Immature natural killer cell (primary cell): ENCODE results near the gene CHMP4B. TPM values are rescaled to one million over a fixed set of nuclear protein-coding genes. Genes with fewer than 3 reads are reported as not detected.

ENCODE experiments used
- DNase-seq, 3 donors: peaks; one replicate each; pipeline ENCODE4 v3.0.0; 2022; ENCODE audit warnings: mixed read lengths in 1 of 3
- H3K27ac Mint-ChIP-seq, 6 donors: one replicate each; pipeline ENCODE4 v1.8.0; 2020; ENCODE audit warnings: mixed read lengths in 6 of 6, mild to moderate bottlenecking in 5 of 6, inconsistent platforms in 4 of 6, moderate library complexity in 3 of 6
- H3K27me3 Mint-ChIP-seq, 3 donors: one replicate each; pipeline ENCODE4 v1.8.0; 2020 to 2021; ENCODE audit warnings: low read depth in 3 of 3, mild to moderate bottlenecking in 3 of 3, mixed read lengths in 3 of 3, moderate library complexity in 3 of 3, inconsistent platforms in 1 of 3
- H3K36me3 Mint-ChIP-seq, 3 donors: one replicate each; pipeline ENCODE4 v1.8.0; 2020; ENCODE audit warnings: mixed read lengths in 3 of 3, inconsistent platforms in 2 of 3, mild to moderate bottlenecking in 2 of 3
- H3K4me1 Mint-ChIP-seq, 2 donors: one replicate each; pipeline ENCODE4 v1.8.0; 2020; ENCODE audit warnings: inconsistent platforms in 2 of 2, mild to moderate bottlenecking in 2 of 2, mixed read lengths in 2 of 2, moderate library complexity in 1 of 2
- H3K4me3 Mint-ChIP-seq, 5 donors: one replicate each; pipeline ENCODE4 v1.8.0; 2020; ENCODE audit warnings: mild to moderate bottlenecking in 5 of 5, mixed read lengths in 5 of 5, inconsistent platforms in 3 of 5, moderate library complexity in 3 of 5
- H3K9me3 Mint-ChIP-seq, 6 donors: one replicate each; pipeline ENCODE4 v1.8.0; 2020; ENCODE audit warnings: mild to moderate bottlenecking in 6 of 6, mixed read lengths in 6 of 6, inconsistent platforms in 4 of 6, moderate library complexity in 3 of 6
- polyA plus RNA-seq, 3 donors: library from polyadenylated mRNA; unstranded; fragments of 300-500 nt; fragmentation: Illumina TruSeq; gene quantifications; one replicate each; pipeline ENCODE4 v1.2.3, GENCODE V29; 2021

The CHMP4B gene
- polyA plus RNA-seq, 3 donors from 2014 or later = 1.3 to 8.1 (median 3.7) TPM

DNA sequence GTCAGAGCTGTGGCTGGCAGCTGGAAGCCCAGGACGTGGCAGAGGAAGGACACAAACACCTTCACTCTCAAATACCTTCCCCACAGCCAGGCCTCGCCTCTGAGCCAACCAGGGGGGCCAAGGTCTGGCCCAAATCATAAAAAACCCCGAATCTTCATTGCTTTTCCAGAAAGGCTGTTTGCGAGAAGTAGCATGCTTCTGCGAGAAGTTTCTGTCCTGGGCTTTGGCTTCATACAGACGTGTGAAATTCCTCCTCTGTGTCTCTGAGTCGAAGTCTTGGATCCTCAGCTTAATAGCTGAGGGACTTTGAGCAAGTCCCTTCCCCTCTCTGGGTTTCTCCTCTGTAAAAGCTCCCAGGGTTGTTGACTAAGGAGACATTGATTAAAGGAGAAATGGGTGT is 63.0 kb downstream of the CHMP4B start:
- peaks cover 0 to 5% (median 0%) of the 10 kb centered on the region in 3 donors for H3K36me3 Mint-ChIP-seq
- H3K4me3 Mint-ChIP-seq = no peak overlapping the region
- H3K27ac Mint-ChIP-seq = no peak overlapping the region
- H3K9me3 Mint-ChIP-seq = peaks cover 0 to 9% (median under 1%) of the 10 kb centered on the region in 6 donors
- H3K27me3 Mint-ChIP-seq = peaks cover 0 to 3% (median 3%) of the 10 kb centered on the region in 3 donors
- DNase-seq = no peak
- H3K4me1 Mint-ChIP-seq = no peaks in the 10 kb centered on the region

DNA sequence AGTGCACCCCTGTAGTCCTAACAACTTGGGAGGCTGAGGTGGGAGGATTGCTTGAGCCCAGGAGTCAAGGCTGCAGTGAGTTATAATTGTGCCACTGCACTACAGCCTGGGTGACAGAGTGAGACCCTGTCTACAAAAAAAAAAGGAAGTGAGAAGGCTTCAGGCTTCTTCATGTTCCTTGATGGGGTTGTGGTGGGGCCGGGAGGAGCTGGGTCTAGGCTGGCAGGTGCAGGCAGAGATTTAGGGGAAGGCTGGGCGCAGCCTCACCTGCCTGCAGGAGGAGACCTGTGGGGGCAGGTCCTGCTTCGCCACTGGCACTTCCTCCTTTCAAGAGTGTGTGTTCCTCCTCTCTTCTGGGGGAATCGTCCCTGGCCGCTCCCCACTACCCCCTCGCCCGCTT is 63.9 kb downstream of the CHMP4B start:
- no peak overlapping the region for H3K4me3 Mint-ChIP-seq
- H3K9me3 Mint-ChIP-seq = peaks cover 0 to 15% (median 2%) of the 10 kb centered on the region in 6 donors
- H3K36me3 Mint-ChIP-seq = peaks cover 0 to 5% (median 0%) of the 10 kb centered on the region in 3 donors
- no peak overlapping the region for H3K27ac Mint-ChIP-seq
- H3K27me3 Mint-ChIP-seq = peaks cover 0 to 3% (median 3%) of the 10 kb centered on the region in 3 donors
- DNase-seq = no peak
- H3K4me1 Mint-ChIP-seq = no peaks in the 10 kb centered on the region

GRCh38 chr20:33875534-33876026 is 64.4 kb downstream of the CHMP4B start:
- Mint-ChIP-seq H3K9me3 (peaks cover 2 to 19% (median 5%) of the 10 kb centered on the region in 6 donors), H3K36me3 (peaks cover 0 to 9% (median 0%) of the 10 kb centered on the region in 3 donors), H3K4me1 (no peaks in the 10 kb centered on the region), H3K27me3 (peaks cover 0 to 3% (median 3%) of the 10 kb centered on the region in 3 donors), H3K27ac (no peak overlapping the region), H3K4me3 (no peak overlapping the region)
- no peak for DNase-seq

DNA sequence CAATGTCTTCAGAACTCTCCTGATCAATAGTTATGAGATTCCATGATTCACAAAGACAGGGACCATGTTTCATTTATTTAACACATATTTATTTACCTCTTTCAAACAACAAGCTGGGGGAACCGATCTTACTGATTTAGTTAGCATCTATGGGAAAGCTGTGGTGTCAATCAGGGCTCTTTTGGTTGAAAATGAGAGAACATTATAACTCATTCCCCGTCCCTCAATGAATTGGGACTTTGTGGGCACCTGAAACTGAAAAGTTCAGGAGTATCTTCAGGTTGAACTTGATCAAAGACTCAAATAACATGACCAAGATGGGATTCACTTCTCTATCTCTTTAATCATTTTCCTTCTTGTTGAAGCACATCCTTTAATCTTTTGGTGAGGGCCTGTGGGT is 67.4 kb downstream of the CHMP4B start:
- no peak overlapping the region for H3K4me3 Mint-ChIP-seq

DNA sequence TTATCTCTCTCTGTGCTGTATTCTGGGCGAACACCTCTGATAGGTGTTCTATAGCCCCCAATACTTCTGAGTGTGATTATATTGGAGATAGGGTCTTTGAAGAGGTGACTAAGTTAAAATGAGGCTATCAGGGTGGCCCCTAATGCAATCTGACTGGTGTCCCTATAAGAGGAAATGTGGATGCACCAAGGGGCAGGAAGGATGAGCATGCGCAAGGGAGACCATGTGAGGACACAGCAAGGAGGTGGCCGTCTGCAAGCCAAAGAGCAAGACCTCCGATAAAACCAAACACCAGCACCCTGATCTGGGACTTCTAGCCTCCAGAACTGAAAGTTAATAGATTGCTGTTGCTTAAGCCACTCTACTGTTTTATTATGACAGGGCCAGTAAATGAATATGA is 69.2 kb downstream of the CHMP4B start:
- peaks cover 0 to 9% (median 0%) of the 10 kb centered on the region in 3 donors for H3K36me3 Mint-ChIP-seq
- no peak overlapping the region for H3K4me3 Mint-ChIP-seq
- H3K9me3 Mint-ChIP-seq = peaks cover 3 to 19% (median 5%) of the 10 kb centered on the region in 6 donors
- peaks cover 0 to 2% of the 10 kb centered on the region in 2 donors for H3K4me1 Mint-ChIP-seq
- peaks cover 0 to 1% (median 1%) of the 10 kb centered on the region in 3 donors for H3K27me3 Mint-ChIP-seq
- DNase-seq = no peak
- H3K27ac Mint-ChIP-seq = no peak overlapping the region

More for the DNA sequence above, 67.4 kb downstream of the CHMP4B start:
- Mint-ChIP-seq H3K36me3 (peaks cover 0 to 9% (median 0%) of the 10 kb centered on the region in 3 donors), H3K4me1 (no peaks in the 10 kb centered on the region), H3K9me3 (peaks cover 3 to 19% (median 5%) of the 10 kb centered on the region in 6 donors), H3K27ac (no peak overlapping the region), H3K27me3 (peaks cover 0 to 1% (median 1%) of the 10 kb centered on the region in 3 donors)
- no peak for DNase-seq

DNA sequence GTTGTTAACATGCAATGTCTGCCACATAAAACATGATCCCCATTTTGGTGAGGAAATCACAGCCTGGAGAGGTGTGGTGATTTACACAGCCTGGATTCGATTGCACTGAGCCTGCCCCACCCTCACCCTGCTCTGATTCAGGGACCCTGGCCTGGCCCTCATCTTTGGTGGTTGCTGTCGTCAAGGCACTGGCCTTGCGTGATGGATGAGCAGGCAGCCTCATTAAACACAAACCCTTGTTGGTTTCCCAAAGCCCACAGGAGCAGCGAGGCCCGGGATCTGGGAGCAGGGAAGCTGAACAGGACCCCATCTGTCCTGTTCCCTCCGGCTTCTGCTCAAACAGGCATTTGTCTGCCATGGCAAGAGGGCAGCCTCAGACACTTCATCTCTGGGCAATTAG is 70.8 kb downstream of the CHMP4B start:
- DNase-seq = no peak
- H3K4me3 Mint-ChIP-seq = no peak overlapping the region
- peaks cover 3 to 19% (median 5%) of the 10 kb centered on the region in 6 donors for H3K9me3 Mint-ChIP-seq
- peaks cover 0 to 9% (median 0%) of the 10 kb centered on the region in 3 donors for H3K36me3 Mint-ChIP-seq
- peaks cover 0 to 1% (median 1%) of the 10 kb centered on the region in 3 donors for H3K27me3 Mint-ChIP-seq
- no peak overlapping the region for H3K27ac Mint-ChIP-seq
- H3K4me1 Mint-ChIP-seq = peaks cover 0 to 2% of the 10 kb centered on the region in 2 donors

GRCh38 chr20:33882481-33882880 is 71.3 kb downstream of the CHMP4B start:
- peak overlapping the region in 1 of 6 donors; percentile 11 for H3K27ac Mint-ChIP-seq
- H3K4me1 Mint-ChIP-seq = peaks cover 0 to 2% of the 10 kb centered on the region in 2 donors
- no peak for DNase-seq
- H3K9me3 Mint-ChIP-seq = peaks cover 3 to 19% (median 5%) of the 10 kb centered on the region in 6 donors
- peaks cover 0 to 1% (median 1%) of the 10 kb centered on the region in 3 donors for H3K27me3 Mint-ChIP-seq
- H3K4me3 Mint-ChIP-seq = no peak overlapping the region
- peaks cover 0 to 9% (median 0%) of the 10 kb centered on the region in 3 donors for H3K36me3 Mint-ChIP-seq

DNA sequence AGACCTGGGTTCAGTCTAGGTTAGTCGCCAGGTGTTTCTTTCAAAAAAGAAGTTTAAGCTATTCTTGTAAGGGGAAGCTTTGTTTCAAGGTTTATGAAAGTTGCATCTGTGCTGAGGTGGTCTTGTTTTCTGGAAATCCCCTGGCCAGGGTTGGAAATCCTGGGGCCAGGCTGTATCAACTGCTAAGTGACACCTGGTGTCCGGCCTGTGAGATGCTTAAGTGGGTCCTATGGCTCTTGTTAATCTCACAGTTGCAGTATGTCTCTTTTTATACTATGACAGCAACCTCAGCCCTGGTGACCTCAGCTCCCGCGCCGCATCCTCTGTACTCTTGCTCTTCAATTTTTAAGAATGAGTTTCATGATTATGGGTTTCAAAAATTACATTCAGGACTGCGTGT is 72.0 kb downstream of the CHMP4B start:
- DNase-seq = no peak
- Mint-ChIP-seq H3K36me3 (peaks cover 0 to 9% (median 0%) of the 10 kb centered on the region in 3 donors), H3K27ac (no peak overlapping the region), H3K9me3 (peaks cover 3 to 17% (median 4%) of the 10 kb centered on the region in 6 donors), H3K27me3 (peaks cover 0 to 1% (median 1%) of the 10 kb centered on the region in 3 donors), H3K4me3 (no peak overlapping the region), H3K4me1 (peaks cover 0 to 2% of the 10 kb centered on the region in 2 donors)

DNA sequence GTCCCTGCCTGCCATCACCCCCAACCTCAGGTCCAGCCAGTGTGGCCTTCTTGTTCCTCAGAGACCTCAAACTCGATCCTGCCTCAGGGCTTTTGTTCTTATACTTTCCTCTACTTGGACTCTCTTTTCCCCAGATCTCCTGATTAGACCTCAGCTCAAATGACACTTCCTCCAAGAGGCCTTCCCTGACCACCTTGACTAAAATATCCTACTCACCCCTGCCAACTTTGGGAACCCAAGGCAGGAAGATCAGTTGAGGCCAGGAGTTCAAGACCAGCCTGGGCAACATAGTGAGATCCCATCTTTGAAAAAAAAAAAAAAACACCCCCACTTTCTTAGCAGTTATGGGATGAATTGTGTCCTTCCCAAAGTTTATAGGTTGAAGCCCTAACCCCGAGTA is 73.5 kb downstream of the CHMP4B start:
- DNase-seq = no peak
- H3K27ac Mint-ChIP-seq = no peak overlapping the region
- peaks cover 0 to 2% of the 10 kb centered on the region in 2 donors for H3K4me1 Mint-ChIP-seq
- no peak overlapping the region for H3K4me3 Mint-ChIP-seq
- peaks cover 0 to 2% (median 1%) of the 10 kb centered on the region in 3 donors for H3K27me3 Mint-ChIP-seq
- peaks cover 1 to 6% (median 3%) of the 10 kb centered on the region in 6 donors for H3K9me3 Mint-ChIP-seq
- peaks cover 0 to 5% (median 0%) of the 10 kb centered on the region in 3 donors for H3K36me3 Mint-ChIP-seq

GRCh38 chr20:33889312-33889711 is 78.2 kb downstream of the CHMP4B start:
- H3K27me3 Mint-ChIP-seq = peaks cover 0 to 11% (median 3%) of the 10 kb centered on the region in 3 donors
- H3K4me1 Mint-ChIP-seq = no peaks in the 10 kb centered on the region
- DNase-seq = no peak
- H3K27ac Mint-ChIP-seq = no peak overlapping the region
- H3K4me3 Mint-ChIP-seq = no peak overlapping the region
- no peaks in the 10 kb centered on the region for H3K36me3 Mint-ChIP-seq
- H3K9me3 Mint-ChIP-seq = no peaks in the 10 kb centered on the region

DNA sequence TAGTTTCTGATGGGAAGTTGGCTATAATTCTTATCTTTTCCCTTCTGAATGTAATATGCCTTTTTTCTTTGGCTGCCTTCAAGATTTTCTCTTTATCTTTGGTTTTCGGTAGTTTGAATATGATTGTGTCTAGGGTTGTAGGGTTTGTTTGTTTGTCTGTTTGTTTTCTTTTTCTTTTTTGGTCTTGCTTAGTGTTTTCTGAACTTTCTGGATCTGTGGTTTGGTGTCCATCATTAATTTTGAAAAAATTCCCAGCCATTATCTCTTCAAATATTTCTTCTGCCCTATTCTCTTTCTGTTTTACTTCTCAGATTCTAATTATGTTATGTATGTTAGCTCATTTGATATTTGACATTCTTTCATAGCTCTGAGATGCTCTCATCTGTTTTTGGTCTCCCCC is 79.4 kb downstream of the CHMP4B start:
- DNase-seq = no peak
- H3K4me3 Mint-ChIP-seq = no peak overlapping the region
- no peak overlapping the region for H3K27ac Mint-ChIP-seq
- no peaks in the 10 kb centered on the region for H3K9me3 Mint-ChIP-seq
- no peaks in the 10 kb centered on the region for H3K4me1 Mint-ChIP-seq
- peaks cover 0 to 11% (median 3%) of the 10 kb centered on the region in 3 donors for H3K27me3 Mint-ChIP-seq
- H3K36me3 Mint-ChIP-seq = no peaks in the 10 kb centered on the region

DNA sequence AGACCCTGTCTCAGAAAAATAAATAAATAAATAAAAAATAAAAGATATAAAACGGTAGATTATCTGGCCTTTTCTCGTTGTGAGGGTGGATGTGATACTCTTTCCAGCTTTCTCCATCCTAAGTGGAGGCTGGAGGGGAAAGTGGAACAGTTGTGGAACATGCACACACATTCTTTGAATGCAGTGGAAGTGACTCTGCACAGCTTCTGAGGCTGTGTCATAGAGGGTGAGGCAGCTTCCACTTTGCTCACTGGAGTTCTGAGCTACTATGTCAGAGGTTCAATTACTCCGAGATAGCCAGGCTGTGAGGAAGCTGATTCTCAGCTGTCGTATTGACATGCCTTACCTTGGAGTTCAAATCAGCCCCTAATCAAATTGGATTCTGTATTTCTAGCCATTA is 82.2 kb downstream of the CHMP4B start:
- DNase-seq = no peak
- no peak overlapping the region for H3K4me3 Mint-ChIP-seq
- H3K4me1 Mint-ChIP-seq = no peaks in the 10 kb centered on the region
- H3K27me3 Mint-ChIP-seq = peaks cover 2 to 11% (median 5%) of the 10 kb centered on the region in 3 donors
- H3K9me3 Mint-ChIP-seq = no peaks in the 10 kb centered on the region
- no peak overlapping the region for H3K27ac Mint-ChIP-seq
- H3K36me3 Mint-ChIP-seq = no peaks in the 10 kb centered on the region

DNA sequence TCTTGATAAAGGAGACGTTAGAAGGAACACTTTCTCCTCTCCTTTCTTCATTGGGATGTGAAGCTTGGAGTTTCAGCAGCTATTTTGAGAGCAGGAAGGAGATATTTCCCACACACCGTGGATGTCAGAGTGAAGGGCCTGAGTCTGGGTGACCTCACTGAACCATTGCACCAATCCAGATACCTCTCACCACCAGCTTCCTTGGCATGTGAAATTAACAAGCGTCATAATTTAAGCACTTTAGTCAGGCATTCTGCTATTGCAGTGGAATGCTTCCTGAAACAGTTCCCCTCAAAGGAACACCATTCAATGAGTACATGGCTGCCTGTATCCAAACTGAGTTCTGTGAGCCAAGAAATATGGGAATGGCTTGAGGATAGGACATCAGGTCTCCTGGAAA is 83.7 kb downstream of the CHMP4B start:
- Mint-ChIP-seq H3K4me1 (no peaks in the 10 kb centered on the region), H3K27ac (no peak overlapping the region), H3K4me3 (no peak overlapping the region), H3K27me3 (peaks cover 2 to 8% (median 5%) of the 10 kb centered on the region in 3 donors), H3K36me3 (no peaks in the 10 kb centered on the region), H3K9me3 (no peaks in the 10 kb centered on the region)
- DNase-seq = no peak

GRCh38 chr20:33896509-33896908 is 85.4 kb downstream of the CHMP4B start:
- Mint-ChIP-seq H3K4me1 (no peaks in the 10 kb centered on the region), H3K27me3 (peaks cover 2 to 8% (median 6%) of the 10 kb centered on the region in 3 donors), H3K4me3 (no peak overlapping the region), H3K9me3 (no peaks in the 10 kb centered on the region), H3K27ac (no peak overlapping the region), H3K36me3 (no peaks in the 10 kb centered on the region)
- no peak for DNase-seq
